Body of pancreas (tissue), 4 donors: ENCODE results near the gene ZSCAN2. TPM values are rescaled to one million over a fixed set of nuclear protein-coding genes. Genes with fewer than 3 reads are reported as not detected.

ENCODE experiments used
- ATAC-seq: fragments of 150-250 bp; one replicate; pipeline ENCODE4 v1.9.1; 2016
- DNase-seq, 4 donors: peaks; one replicate each; pipeline ENCODE4 v3.0.0-alpha.2; 2019
- H3K27ac ChIP-seq, 4 donors: fragments of 200-600 bp; sonication (generic); 1 replicate in 3 of 4; 2 replicates in 1 of 4; pipeline versions ENCODE4 v1.5.1 to v1.6.1; 2016 to 2019; ENCODE audit warnings: mild to moderate bottlenecking in 1 of 4, mixed read lengths in 1 of 4, moderate library complexity in 1 of 4
- H3K27me3 ChIP-seq, 2 donors: fragments of 200-600 bp; sonication (generic); one replicate each; pipeline ENCODE4 v1.6.0; 2016; ENCODE audit warnings: mild to moderate bottlenecking in 1 of 2
- H3K36me3 ChIP-seq, 2 donors: fragments of 200-600 bp; sonication (generic); replicated peaks in 1 of 2; 2 replicates each; pipeline ENCODE4 v1.5.1; 2016; ENCODE audit warnings: low read depth in 2 of 2; ENCODE audit not compliant: insufficient read depth in 1 of 2
- H3K4me1 ChIP-seq: fragments of 200-600 bp; sonication (generic); one replicate; pipeline ENCODE4 v1.6.0; 2016
- H3K4me3 ChIP-seq, 2 donors: fragments of 200-600 bp; sonication (generic); 1 replicate in 1 of 2; 2 replicates in 1 of 2; pipeline ENCODE4 v1.5.1; 2016 to 2019
- H3K9me3 ChIP-seq, 3 donors: fragments of 200-600 bp; sonication (generic); 1 replicate in 2 of 3; 2 replicates in 1 of 3; pipeline ENCODE4 v1.5.1; 2016
- CTCF ChIP-seq, 7 experiments: fragments of 450-650 bp in 4 of 7; fragments of 200-600 bp in 3 of 7; sonication (generic) in 3 of 7; IDR thresholded peaks; one replicate each; pipeline ENCODE4 v1.5.1; 2016 to 2019; ENCODE audit warnings: antibody characterized with exemption in 7 of 7
- POLR2A ChIP-seq, 3 donors: fragments of 450-650 bp; IDR thresholded peaks; one replicate each; pipeline ENCODE4 v1.6.1; 2016; ENCODE audit warnings: antibody characterized with exemption in 3 of 3, mild to moderate bottlenecking in 2 of 3
- WGBS, 2 donors: methylation state at CpG; one replicate each; pipeline ENCODE4 v1.1.5; 2017; 5-methylcytosine and 5-hydroxymethylcytosine counted together
- intact Hi-C: fragments of 100-400 bp; cut with DNase I; formaldehyde crosslinking; loops from one replicate; pipeline ENCODE4 v1.15.1; 2023
- total RNA-seq, 2 donors: library from RNA; depleted of rRNA; stranded (reverse); fragments of >200 nt; gene quantifications; one replicate each; pipeline ENCODE4 v1.1.0, GENCODE V29; 2016

The ZSCAN2 gene
- total RNA-seq, 2 donors from 2014 or later, result 13.5 TPM

- ATAC-seq (no peak), DNase-seq (no peak)
- no peaks in the 10 kb centered on the region for H3K9me3 ChIP-seq
- 94 to 95% methylated on average over 7 of the region's 7 CpGs for WGBS, 2 donors
- no peak overlapping the region for H3K27ac ChIP-seq
- H3K4me1 ChIP-seq, result peaks cover 28% of the 10 kb centered on the region
- intact Hi-C loops, result no loop called here
- no peak overlapping the region for H3K4me3 ChIP-seq
- H3K27me3 ChIP-seq, result no peaks in the 10 kb centered on the region
- H3K36me3 ChIP-seq, result no peaks in the 10 kb centered on the region
- TF ChIP-seq CTCF (IDR thresholded peaks at IDR 0.05) (no peak), POLR2A (IDR thresholded peaks at IDR 0.05) (no peak)
Measured at GRCh38 chr15:84611631-84612030, 10.8 kb downstream of the ZSCAN2 start.

- TF ChIP-seq POLR2A (IDR thresholded peaks at IDR 0.05), result no peak
- no peak for TF ChIP-seq CTCF (IDR thresholded peaks at IDR 0.05)
- H3K4me3 ChIP-seq, result no peak overlapping the region
- H3K27ac ChIP-seq, result peak overlapping the region in 1 of 4 donors; percentile 5
- WGBS, 2 donors, result 79 to 82% methylated on average over 3 of the region's 3 CpGs
- H3K27me3 ChIP-seq, result no peaks in the 10 kb centered on the region
- H3K9me3 ChIP-seq, result peaks cover 0 to 8% (median 2%) of the 10 kb centered on the region in 3 donors
- peaks cover 4% of the 10 kb centered on the region for H3K4me1 ChIP-seq
- no peak for ATAC-seq
- H3K36me3 ChIP-seq, result peaks cover 5 to 6% of the 10 kb centered on the region in 2 donors
- intact Hi-C loops, result no loop called here
- DNase-seq, result peak in 2 of 4 donors; percentile 9 to 17
Measured at GRCh38 chr15:84616235-84616634, 15.4 kb downstream of the ZSCAN2 start.

GRCh38 chr15:84620626-84621025 is 19.8 kb downstream of the ZSCAN2 start:
- peaks cover 0 to 17% (median 2%) of the 10 kb centered on the region in 3 donors for H3K9me3 ChIP-seq
- H3K4me3 ChIP-seq, result no peak overlapping the region
- 90 to 94% methylated on average over 8 of the region's 8 CpGs for WGBS, 2 donors
- no peak for DNase-seq
- no peak for ATAC-seq
- intact Hi-C loops, result no loop called here
- H3K4me1 ChIP-seq, result peaks cover 8% of the 10 kb centered on the region
- H3K27ac ChIP-seq, result no peak overlapping the region
- no peaks in the 10 kb centered on the region for H3K27me3 ChIP-seq
- peaks cover 15% of the 10 kb centered on the region in 2 donors for H3K36me3 ChIP-seq
- TF ChIP-seq POLR2A (IDR thresholded peaks at IDR 0.05), result no peak
- TF ChIP-seq CTCF (IDR thresholded peaks at IDR 0.05), result no peak

- H3K27me3 ChIP-seq, result no peaks in the 10 kb centered on the region
- TF ChIP-seq CTCF (IDR thresholded peaks at IDR 0.05), result no peak
- TF ChIP-seq POLR2A (IDR thresholded peaks at IDR 0.05), result no peak
- H3K27ac ChIP-seq, result no peak overlapping the region
- peaks cover 15% of the 10 kb centered on the region in 2 donors for H3K36me3 ChIP-seq
- H3K4me1 ChIP-seq, result peaks cover 3% of the 10 kb centered on the region
- H3K4me3 ChIP-seq, result no peak overlapping the region
- ATAC-seq (no peak), DNase-seq (no peak)
- 95 to 96% methylated on average over 13 to 17 of the region's 17 CpGs for WGBS, 2 donors
- H3K9me3 ChIP-seq, result peaks cover 0 to 17% (median 2%) of the 10 kb centered on the region in 3 donors
- intact Hi-C loops, result no loop called here
Measured at GRCh38 chr15:84621358-84621979, 20.7 kb downstream of the ZSCAN2 start.

GRCh38 chr15:84624359-84624758 is 23.6 kb downstream of the ZSCAN2 start:
- WGBS, 2 donors, result 94 to 95% methylated on average over 6 of the region's 7 CpGs
- TF ChIP-seq POLR2A (IDR thresholded peaks at IDR 0.05) (no peak), CTCF (IDR thresholded peaks at IDR 0.05) (no peak)
- H3K4me1 ChIP-seq, result peaks cover 3% of the 10 kb centered on the region
- H3K27ac ChIP-seq, result no peak overlapping the region
- no peak for DNase-seq
- peaks cover 0 to 17% (median 2%) of the 10 kb centered on the region in 3 donors for H3K9me3 ChIP-seq
- no peak overlapping the region for H3K4me3 ChIP-seq
- ATAC-seq, result no peak
- no peaks in the 10 kb centered on the region for H3K27me3 ChIP-seq
- peaks cover 15% of the 10 kb centered on the region in 2 donors for H3K36me3 ChIP-seq
- intact Hi-C loops, result no loop called here
